ENCODE results near the gene NUP85.
"Not testable (repeated sequence)": the region's sequence is repeated elsewhere in the genome, so short reads cannot be mapped to it uniquely, and the experiment has no call there.

Gene NUP85

GRCh38 chr17:75272848-75273184 lies 67.3 kb downstream of the NUP85 start:
- no peak for DNase-seq (ENCODE audit: low read depth, low spot score)
- Histone ChIP-seq H3K36me3 (ENCODE audit: insufficient read depth, insufficient read length, low read length) (peaks cover 34% of the 10 kb centered on the region), H3K4me1 (ENCODE audit: insufficient read depth, insufficient read length) (peaks cover 11% of the 10 kb centered on the region), H3K9me3 (ENCODE audit: insufficient read depth, low read length) (no peaks in the 10 kb centered on the region), H3K9ac (ENCODE audit: insufficient read length, low read depth) (no peak overlapping the region), H3K27me3 (ENCODE audit: insufficient read depth, insufficient read length) (peaks cover 13% of the 10 kb centered on the region), H3K4me3 (ENCODE audit: insufficient read length, low read depth) (no peak overlapping the region)
- TF ChIP-seq SUZ12 (IDR thresholded peaks at IDR 0.05; ENCODE audit: extremely low read depth, insufficient read depth, insufficient read length) = no peak
- no peak for TF ChIP-seq ZNF274 (IDR thresholded peaks at IDR 0.05; ENCODE audit: low read depth, low read length)
- TF ChIP-seq YY1 (IDR thresholded peaks at IDR 0.05; ENCODE audit: insufficient read depth, insufficient read length) = no peak

DNA sequence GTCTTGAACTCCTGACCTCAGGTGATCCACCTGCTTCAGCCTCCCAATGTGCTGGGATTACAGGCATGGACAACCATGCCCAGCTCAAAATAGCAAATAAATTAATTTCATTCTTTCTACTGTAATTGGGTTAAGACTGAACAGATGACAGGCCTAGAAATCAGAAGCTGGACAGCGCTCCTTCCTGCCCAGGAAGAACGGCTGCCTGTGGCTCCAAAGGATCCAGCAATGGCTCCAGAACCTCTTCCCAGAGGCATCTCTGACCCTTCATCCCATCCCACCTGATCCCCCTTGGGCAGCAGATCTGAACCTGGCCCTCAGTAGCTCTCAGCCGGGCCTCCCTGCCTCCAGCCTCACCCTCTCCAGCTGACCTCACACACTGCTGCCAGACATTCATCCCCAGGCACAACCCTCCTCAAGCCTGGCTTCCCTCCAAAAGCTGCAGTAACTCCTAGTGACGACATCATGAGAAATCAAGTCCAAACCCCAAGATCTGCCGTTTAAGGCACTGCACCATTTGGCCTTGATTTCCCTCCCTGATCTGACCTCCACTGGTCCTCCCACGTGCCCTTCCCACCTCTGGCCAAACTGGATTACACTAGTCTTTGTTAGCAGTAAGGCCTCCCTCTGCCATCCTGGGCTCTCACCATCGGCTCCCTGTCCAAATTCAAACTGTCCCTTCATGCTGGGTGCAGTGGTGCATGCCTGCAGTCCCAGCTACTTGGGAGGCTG lies 68.7 kb downstream of the NUP85 start:
- Histone ChIP-seq H3K9me3 (ENCODE audit: insufficient read depth, low read length) (no peaks in the 10 kb centered on the region), H3K36me3 (ENCODE audit: insufficient read depth, insufficient read length, low read length) (peaks cover 34% of the 10 kb centered on the region)
- no peak for DNase-seq (ENCODE audit: low read depth, low spot score)

DNA sequence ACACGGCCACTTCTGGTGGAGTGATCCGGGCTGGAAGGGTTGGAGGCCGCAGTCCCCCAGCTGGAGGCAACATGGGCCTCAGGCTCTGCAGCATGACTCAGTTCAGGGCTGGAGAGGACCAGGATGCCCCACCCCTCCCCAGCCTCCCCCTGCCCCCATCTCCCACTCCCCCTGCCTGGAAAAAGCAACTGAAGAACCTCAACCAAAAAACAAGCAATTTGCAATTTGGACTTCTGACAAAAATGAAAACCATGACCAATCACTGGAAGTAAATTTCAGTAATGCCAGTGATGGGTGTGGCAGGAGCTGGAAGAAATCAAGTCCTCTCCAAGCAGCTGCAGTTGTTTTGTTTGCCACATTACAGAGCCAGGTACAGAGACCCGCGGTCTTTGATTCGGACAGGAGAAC lies 72.2 kb downstream of the NUP85 start:
- DNase-seq (ENCODE audit: low read depth, low spot score) = no peak
- no peak overlapping the region for H3K9ac ChIP-seq (ENCODE audit: insufficient read length, low read depth)
- H3K9me3 ChIP-seq (ENCODE audit: insufficient read depth, low read length) = no peaks in the 10 kb centered on the region
- no peak for TF ChIP-seq ZNF274 (IDR thresholded peaks at IDR 0.05; ENCODE audit: low read depth, low read length)
- no peak for TF ChIP-seq SUZ12 (IDR thresholded peaks at IDR 0.05; ENCODE audit: extremely low read depth, insufficient read depth, insufficient read length)
- TF ChIP-seq YY1 (IDR thresholded peaks at IDR 0.05; ENCODE audit: insufficient read depth, insufficient read length) = no peak
- H3K4me1 ChIP-seq (ENCODE audit: insufficient read depth, insufficient read length) = no peaks in the 10 kb centered on the region
- no peaks in the 10 kb centered on the region for H3K27me3 ChIP-seq (ENCODE audit: insufficient read depth, insufficient read length)
- no peak overlapping the region for H3K4me3 ChIP-seq (ENCODE audit: insufficient read length, low read depth)
- H3K36me3 ChIP-seq (ENCODE audit: insufficient read depth, insufficient read length, low read length) = peaks cover 41% of the 10 kb centered on the region

More for the DNA sequence above, 68.7 kb downstream of the NUP85 start:
- no peak for TF ChIP-seq YY1 (IDR thresholded peaks at IDR 0.05; ENCODE audit: insufficient read depth, insufficient read length)
- TF ChIP-seq SUZ12 (IDR thresholded peaks at IDR 0.05; ENCODE audit: extremely low read depth, insufficient read depth, insufficient read length) = no peak
- TF ChIP-seq ZNF274 (IDR thresholded peaks at IDR 0.05; ENCODE audit: low read depth, low read length) = no peak
- no peak overlapping the region for H3K9ac ChIP-seq (ENCODE audit: insufficient read length, low read depth)
- peaks cover 13% of the 10 kb centered on the region for H3K27me3 ChIP-seq (ENCODE audit: insufficient read depth, insufficient read length)
- peaks cover 9% of the 10 kb centered on the region for H3K4me1 ChIP-seq (ENCODE audit: insufficient read depth, insufficient read length)
- no peak overlapping the region for H3K4me3 ChIP-seq (ENCODE audit: insufficient read length, low read depth)

DNA sequence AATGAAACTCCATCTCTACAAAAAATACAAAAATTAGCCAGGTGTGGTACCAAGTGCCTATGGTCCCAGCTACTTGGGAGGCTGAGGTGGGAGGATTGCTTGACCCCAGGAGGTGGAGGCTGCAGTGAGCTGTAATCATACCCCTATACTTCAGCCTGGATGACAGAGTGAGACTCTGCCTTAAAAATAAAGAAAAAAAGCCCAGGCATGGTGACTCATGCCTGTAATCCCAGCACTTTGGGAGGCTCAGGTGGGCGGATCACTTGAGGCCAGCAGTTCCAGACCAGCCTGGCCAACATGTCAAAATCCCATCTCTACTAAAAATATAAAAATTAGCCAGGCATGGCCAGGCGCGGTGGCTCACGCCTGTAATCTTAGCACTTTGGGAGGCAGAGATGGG lies 74.7 kb downstream of the NUP85 start:
- H3K9me3 ChIP-seq (ENCODE audit: insufficient read depth, low read length); DNase-seq (ENCODE audit: low read depth, low spot score); H3K9ac ChIP-seq (ENCODE audit: insufficient read length, low read depth); H3K27me3 ChIP-seq (ENCODE audit: insufficient read depth, insufficient read length); H3K4me3 ChIP-seq (ENCODE audit: insufficient read length, low read depth); H3K4me1 ChIP-seq (ENCODE audit: insufficient read depth, insufficient read length): not testable (repeated sequence)
- H3K36me3 ChIP-seq (ENCODE audit: insufficient read depth, insufficient read length, low read length) = peaks cover 35% of the 10 kb centered on the region

- H3K36me3 ChIP-seq (ENCODE audit: insufficient read depth, insufficient read length, low read length) = peaks cover 46% of the 10 kb centered on the region
Observed at GRCh38 chr17:75285123-75285522, 79.6 kb downstream of the NUP85 start.

More at GRCh38 chr17:75285123-75285522, 79.6 kb downstream of the NUP85 start:
- peaks cover 7% of the 10 kb centered on the region for H3K27me3 ChIP-seq (ENCODE audit: insufficient read depth, insufficient read length)
- H3K4me3 ChIP-seq (ENCODE audit: insufficient read length, low read depth) = no peak overlapping the region
- DNase-seq (ENCODE audit: low read depth, low spot score) = no peak
- no peaks in the 10 kb centered on the region for H3K9me3 ChIP-seq (ENCODE audit: insufficient read depth, low read length)
- no peaks in the 10 kb centered on the region for H3K4me1 ChIP-seq (ENCODE audit: insufficient read depth, insufficient read length)
- no peak overlapping the region for H3K9ac ChIP-seq (ENCODE audit: insufficient read length, low read depth)
- TF ChIP-seq YY1 (IDR thresholded peaks at IDR 0.05; ENCODE audit: insufficient read depth, insufficient read length) = no peak
- no peak for TF ChIP-seq ZNF274 (IDR thresholded peaks at IDR 0.05; ENCODE audit: low read depth, low read length)
- TF ChIP-seq SUZ12 (IDR thresholded peaks at IDR 0.05; ENCODE audit: extremely low read depth, insufficient read depth, insufficient read length) = no peak
